Stomach smooth muscle (tissue), 2 donors: ENCODE data around the gene ADARB1.

Source experiments
- H3K27ac ChIP-seq: one replicate; pipeline ENCODE4 v1.7.0; 2013; ENCODE audit warnings: mild to moderate bottlenecking, low read length, inconsistent platforms
- H3K27me3 ChIP-seq, 2 donors: one replicate each; pipeline ENCODE4 v1.7.0; 2013; ENCODE audit warnings: low read length in 2 of 2; ENCODE audit not compliant: insufficient read depth in 2 of 2, control insufficient read depth in 1 of 2
- H3K36me3 ChIP-seq, 2 donors: one replicate each; pipeline ENCODE4 v1.7.0; 2013; ENCODE audit warnings: low read length in 2 of 2; ENCODE audit not compliant: control insufficient read depth in 2 of 2, insufficient read depth in 2 of 2
- H3K4me1 ChIP-seq: one replicate; pipeline ENCODE4 v1.7.0; 2013; ENCODE audit warnings: low read length; ENCODE audit not compliant: control insufficient read depth, insufficient read depth
- H3K4me3 ChIP-seq, 2 donors: one replicate each; pipeline ENCODE4 v1.7.0; 2013; ENCODE audit warnings: low read length in 2 of 2
- H3K9ac ChIP-seq, 2 donors: one replicate each; pipeline ENCODE4 v1.7.0; 2013; ENCODE audit warnings: low read length in 2 of 2, mild to moderate bottlenecking in 1 of 2
- H3K9me3 ChIP-seq, 2 donors: one replicate each; pipeline ENCODE4 v1.7.0; 2013; ENCODE audit warnings: low read length in 2 of 2; ENCODE audit not compliant: control insufficient read depth in 2 of 2
- donor health status: healthy.
- donor health status: Pancreatic carcinoma.

The ADARB1 gene

DNA sequence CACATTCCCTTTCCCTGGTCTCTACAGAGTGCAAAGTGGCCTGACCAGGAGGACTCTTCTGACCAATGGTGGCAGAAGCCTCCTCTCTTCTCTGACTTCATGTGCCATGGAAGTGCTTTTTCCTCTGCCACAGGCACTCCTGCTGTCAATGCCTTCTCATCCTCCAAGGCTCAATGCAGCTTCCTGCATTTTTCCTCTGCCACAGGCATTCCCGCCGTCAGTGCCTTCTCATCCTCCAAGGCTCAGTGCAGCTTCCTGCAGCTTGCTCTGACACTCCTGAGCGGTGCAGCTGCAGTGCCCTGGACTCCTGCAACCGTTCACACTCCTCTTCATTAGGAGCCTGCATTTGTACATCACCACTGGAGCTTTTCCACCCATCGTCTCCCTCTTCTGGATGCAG is 4.7 kb upstream of the ADARB1 start:
- Histone ChIP-seq H3K9me3 (no peaks in the 10 kb centered on the region), H3K9ac (no peak overlapping the region), H3K36me3 (no peaks in the 10 kb centered on the region), H3K4me1 (no peaks in the 10 kb centered on the region), H3K4me3 (no peak overlapping the region), H3K27me3 (no peaks in the 10 kb centered on the region), H3K27ac (no peak overlapping the region)

DNA sequence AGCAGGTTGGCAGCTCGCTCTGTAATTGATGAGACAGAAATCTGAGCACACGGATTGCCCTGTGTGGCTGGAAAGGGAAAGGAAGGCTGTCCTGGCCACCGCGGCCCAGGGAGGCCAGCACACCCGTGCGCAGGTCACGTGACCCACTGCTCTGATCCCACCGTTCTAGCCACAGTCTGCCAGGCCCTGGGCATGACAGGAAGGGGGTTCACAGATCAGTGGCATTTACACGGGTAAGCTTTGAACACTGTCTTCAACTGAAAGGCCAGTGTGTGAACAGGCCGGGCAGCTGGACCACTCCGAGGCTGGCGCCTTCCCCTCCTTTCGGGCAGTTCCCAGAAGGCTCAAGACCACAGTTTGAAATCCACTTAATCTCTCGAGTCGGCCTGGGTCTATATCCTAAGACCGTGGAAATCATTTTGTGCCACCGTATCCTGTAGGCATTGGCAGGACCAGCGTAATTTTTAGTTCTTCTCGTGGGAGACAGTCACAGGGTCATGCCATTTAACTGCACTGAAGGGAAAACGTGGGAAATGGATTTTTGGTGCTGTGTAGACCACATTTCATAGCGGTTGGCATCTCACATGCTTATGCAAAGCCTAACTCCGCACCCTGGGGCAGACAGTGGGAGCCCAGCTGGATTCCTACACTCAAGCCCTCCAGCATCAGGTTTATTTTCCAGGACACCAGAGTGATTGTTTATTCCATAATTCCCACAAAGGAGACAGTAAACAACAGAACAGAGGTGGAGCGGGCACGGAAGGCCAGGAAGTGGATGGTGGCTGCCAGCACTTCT is 3.1 kb upstream of the ADARB1 start:
- no peaks in the 10 kb centered on the region for H3K36me3 ChIP-seq
- H3K9ac ChIP-seq: no peak overlapping the region
- no peaks in the 10 kb centered on the region for H3K27me3 ChIP-seq
- peaks cover 13% of the 10 kb centered on the region for H3K4me1 ChIP-seq
- no peak overlapping the region for H3K27ac ChIP-seq
- no peaks in the 10 kb centered on the region for H3K9me3 ChIP-seq
- no peak overlapping the region for H3K4me3 ChIP-seq

DNA sequence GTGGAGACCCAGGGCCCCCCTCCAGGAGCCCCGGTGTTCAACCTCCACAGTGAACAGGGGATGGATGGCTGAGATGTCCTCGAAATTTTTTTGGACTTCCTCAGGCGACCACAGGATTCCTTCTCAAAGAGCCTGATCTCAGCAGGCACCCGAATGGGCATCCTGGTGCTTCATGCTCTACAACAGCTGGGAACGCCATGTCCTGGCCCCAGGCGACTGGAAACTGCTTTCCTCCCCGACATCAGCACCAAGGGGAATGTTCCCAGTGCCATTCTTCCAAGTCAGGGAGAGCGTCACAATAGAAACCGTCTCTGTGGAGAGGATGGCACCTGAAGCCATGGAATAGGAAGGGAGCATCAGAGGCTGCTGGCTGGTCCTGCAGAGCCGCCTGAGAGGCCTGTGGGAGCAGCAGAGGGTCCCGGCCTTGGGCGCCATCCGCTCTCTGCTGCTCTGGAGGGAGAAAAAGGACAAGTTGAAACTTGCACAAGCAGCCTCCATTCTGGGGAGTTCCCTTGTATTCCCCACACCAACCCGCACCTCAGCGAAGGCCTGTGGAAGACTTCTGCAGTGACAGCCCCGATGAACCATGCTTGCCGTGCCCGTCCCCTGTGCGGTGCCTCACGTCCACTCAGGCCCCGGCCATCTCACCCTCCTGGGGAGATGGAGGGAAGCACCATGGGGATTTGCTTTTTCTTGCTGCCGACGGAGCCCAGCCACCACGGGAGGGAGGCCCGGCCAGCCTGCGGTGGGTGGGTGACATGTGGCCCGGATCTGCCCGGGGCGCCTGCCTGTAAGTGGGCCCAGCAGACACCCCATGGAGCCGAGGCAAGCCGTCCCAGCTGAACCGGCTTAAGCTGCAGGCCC is 2.3 kb upstream of the ADARB1 start:
- H3K4me3 ChIP-seq: no peak overlapping the region
- no peaks in the 10 kb centered on the region for H3K27me3 ChIP-seq
- H3K36me3 ChIP-seq: no peaks in the 10 kb centered on the region
- peaks cover 16% of the 10 kb centered on the region for H3K4me1 ChIP-seq
- no peak overlapping the region for H3K27ac ChIP-seq
- no peaks in the 10 kb centered on the region for H3K9me3 ChIP-seq
- no peak overlapping the region for H3K9ac ChIP-seq

DNA sequence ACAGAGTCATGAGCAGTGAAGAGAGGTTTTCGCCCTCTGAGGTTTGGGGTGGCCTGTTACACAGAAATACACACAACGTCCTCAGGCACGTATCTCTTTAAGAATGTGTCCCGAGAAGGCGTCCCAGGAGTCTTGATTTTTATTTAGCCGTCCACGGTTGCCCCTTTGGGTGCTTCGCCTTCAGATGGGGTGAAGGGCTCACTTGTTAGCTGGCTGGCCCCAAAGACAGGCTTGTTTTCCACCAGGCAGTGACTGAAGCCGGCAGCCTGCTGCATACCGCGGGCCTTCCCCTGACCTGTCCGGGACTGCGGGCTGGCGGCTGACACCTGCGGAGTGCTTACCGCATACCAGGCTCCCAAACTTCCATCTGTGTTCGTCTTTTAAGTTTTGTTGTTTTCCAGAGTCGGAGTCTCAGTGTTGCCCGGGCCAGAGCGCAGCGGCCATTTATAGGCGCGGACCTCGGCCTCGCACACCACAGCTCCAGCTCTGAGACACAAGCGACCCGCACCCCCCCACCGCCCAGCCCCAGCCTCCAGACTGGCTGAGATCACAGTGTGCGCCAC is 1.6 kb upstream of the ADARB1 start:
- no peaks in the 10 kb centered on the region for H3K9me3 ChIP-seq
- H3K4me3 ChIP-seq: no peak overlapping the region
- no peaks in the 10 kb centered on the region for H3K27me3 ChIP-seq
- no peak overlapping the region for H3K9ac ChIP-seq
- H3K4me1 ChIP-seq: peaks cover 16% of the 10 kb centered on the region
- no peaks in the 10 kb centered on the region for H3K36me3 ChIP-seq
- H3K27ac ChIP-seq: no peak overlapping the region

DNA sequence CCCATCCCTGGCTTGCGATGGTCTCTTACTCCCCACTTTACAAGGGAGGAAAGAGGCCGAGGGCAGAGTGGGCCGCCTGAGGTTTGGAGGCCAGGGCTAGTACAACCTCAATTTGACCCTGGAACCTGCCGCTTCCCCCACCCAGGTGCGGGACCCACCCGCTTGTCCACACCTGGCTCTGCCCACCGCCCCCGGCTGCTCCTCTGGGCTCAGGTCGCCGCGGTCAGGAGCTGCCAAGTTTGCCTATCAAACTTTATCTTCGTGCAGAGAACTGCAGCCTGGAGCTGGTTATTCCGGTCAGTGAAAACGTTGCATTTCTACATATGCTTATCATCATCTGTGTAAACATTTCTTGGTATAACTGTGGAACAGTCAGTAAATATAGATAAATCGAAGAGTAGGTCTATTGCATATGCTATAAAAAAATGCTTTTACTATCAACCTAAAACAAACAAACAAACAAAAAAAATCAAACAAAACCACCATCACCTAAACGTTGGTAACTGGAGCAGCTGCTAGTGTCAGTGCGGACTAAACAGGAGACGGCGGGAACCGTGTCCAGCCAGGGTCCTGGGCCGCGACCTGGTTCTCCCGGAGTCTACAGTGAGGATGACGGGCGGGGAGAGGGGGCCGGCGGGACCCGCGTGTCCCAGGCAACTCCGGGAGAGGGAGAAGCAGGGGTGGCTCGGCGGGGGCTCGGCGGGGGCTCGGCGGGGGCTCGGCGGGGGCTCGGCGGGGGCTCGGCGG is 906 bp upstream of the ADARB1 start:
- H3K27ac ChIP-seq: no peak overlapping the region
- H3K4me3 ChIP-seq: peak overlapping the region; percentile 56 to 84
- peaks cover 16% of the 10 kb centered on the region for H3K4me1 ChIP-seq
- H3K9me3 ChIP-seq: no peaks in the 10 kb centered on the region
- H3K36me3 ChIP-seq: peaks cover 0 to 2% of the 10 kb centered on the region in 2 donors
- H3K9ac ChIP-seq: peak overlapping the region in 1 of 2 donors; percentile 36
- no peaks in the 10 kb centered on the region for H3K27me3 ChIP-seq

DNA sequence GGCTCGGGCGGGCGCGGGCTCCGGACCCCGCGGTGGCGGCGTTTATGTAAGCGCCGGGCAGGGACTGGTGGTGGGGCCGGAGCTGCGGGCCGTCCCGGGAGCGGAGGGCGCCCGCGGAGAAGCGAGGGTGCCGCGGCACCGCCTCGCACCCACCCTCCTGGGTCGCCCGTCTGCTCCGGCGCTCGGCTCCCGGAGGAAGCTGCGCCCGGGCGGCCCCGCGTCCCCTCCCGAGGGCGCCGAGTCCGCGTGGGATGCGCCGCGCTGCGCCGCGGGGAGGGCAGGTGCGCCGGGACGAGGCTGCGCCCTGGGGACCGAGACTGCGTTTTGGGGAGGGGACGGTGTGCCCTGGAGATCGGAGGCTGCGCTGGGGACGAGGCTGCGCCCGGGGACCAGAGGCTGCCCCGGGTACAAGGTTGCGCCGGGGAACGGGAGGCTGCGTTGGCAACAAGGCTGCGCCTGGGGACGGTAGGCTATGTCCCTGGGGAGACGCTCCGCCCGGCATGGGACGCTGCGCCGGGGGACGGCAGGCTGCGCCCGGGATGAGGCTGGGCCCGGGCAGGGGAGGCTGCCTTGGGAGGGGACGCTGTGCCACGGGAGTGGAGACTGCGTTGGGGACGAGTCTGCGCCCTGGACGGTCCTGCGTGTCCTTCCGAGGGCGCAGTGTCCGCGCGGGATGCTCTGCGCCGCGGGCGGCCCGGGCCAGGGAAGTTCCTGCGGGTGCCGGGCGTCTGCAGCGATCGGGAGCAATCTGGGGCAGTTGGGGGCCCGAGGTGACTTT is 627 bp downstream of the ADARB1 start:
- Histone ChIP-seq H3K4me3 (peak overlapping the region; percentile 63 to 95), H3K36me3 (peaks cover 0 to 2% of the 10 kb centered on the region in 2 donors), H3K27me3 (no peaks in the 10 kb centered on the region), H3K27ac (peak overlapping the region; percentile 11), H3K9me3 (no peaks in the 10 kb centered on the region), H3K4me1 (peaks cover 23% of the 10 kb centered on the region), H3K9ac (peak overlapping the region; percentile 54 to 55)

DNA sequence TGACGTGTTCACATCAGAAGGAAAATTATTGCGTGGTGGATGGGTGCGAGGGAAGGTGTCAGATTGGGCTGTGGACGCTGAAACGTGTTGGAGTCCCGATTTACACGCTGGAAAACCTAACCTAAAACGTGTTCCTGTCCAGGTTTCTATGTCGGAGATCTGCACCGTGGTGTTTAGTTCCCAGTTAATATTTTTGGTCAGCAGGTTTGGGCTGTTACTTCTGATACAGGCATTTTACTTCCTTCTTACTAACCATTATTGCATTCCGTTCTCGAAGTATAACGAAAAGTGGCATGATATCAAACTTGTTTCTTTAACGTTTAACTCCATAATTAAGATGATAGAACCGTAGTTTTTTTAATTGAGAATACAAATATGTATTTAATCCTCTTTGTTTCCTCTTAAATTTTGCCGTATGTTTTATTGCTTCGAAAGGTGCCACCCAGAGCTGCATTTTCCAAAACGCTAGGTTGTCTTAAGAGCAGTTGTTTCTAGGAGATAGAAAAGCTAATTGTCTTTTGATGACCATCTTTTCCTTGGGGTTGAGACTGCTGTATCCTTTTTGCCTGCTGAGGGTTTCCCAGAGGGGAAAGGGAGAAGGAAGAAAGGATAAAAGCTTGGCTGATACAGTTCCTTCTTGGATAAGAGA is 1.3 kb downstream of the ADARB1 start:
- peaks cover 30% of the 10 kb centered on the region for H3K4me1 ChIP-seq
- H3K9me3 ChIP-seq: no peaks in the 10 kb centered on the region
- H3K27ac ChIP-seq: peak overlapping the region; percentile 11
- H3K36me3 ChIP-seq: peaks cover 0 to 2% of the 10 kb centered on the region in 2 donors
- H3K27me3 ChIP-seq: no peaks in the 10 kb centered on the region
- H3K9ac ChIP-seq: peak overlapping the region; percentile 54 to 58
- peak overlapping the region; percentile 63 to 95 for H3K4me3 ChIP-seq

DNA sequence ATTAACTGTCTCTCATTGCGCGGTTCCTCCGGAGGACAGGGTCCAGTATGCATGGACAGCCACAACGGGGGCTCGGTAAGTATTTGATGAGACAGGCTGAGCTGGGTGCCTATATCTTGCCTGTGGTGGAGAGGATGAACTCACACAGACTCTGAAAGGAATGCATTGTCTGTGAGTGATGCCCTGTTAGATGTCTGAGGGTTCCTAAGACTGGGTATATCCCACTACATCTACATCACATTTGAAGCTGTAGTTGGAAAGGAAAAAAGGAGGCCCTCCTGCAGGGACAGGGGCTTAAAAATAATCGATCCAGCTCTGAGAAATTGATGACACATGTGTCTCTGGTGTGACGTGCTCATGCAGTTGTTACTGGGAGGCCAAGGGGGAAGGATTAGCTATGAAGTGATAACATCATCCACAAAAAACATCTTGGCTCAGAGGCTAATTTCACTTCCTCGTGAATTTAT is 1.9 kb downstream of the ADARB1 start:
- Histone ChIP-seq H3K36me3 (peaks cover 0 to 2% of the 10 kb centered on the region in 2 donors), H3K4me3 (peak overlapping the region; percentile 34 to 95), H3K4me1 (peaks cover 35% of the 10 kb centered on the region), H3K27ac (no peak overlapping the region), H3K27me3 (no peaks in the 10 kb centered on the region), H3K9ac (peak overlapping the region in 1 of 2 donors; percentile 58), H3K9me3 (no peaks in the 10 kb centered on the region)

DNA sequence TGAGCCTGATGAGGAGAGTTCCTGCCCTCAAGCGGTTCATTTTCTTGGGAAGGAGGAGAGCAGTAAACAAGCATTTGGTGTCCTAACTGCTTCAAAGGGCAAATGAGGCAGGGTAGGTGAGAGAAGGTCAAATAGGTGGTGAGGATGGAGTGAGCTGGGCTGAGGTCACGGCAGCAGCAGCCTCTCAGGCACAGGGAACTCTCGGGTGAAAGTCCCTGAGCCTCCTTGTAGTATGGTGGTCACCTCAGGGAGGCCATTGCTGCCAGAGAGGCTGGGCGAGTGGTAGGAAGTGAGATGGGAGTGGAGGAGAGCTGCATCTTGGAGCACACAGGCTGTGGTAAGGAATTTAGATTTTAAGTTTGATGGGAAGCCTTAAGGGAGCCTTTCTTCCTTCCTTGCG is 4.0 kb downstream of the ADARB1 start:
- Histone ChIP-seq H3K9me3 (no peaks in the 10 kb centered on the region), H3K27ac (no peak overlapping the region), H3K4me3 (no peak overlapping the region), H3K27me3 (no peaks in the 10 kb centered on the region), H3K9ac (peak overlapping the region in 1 of 2 donors; percentile 36), H3K36me3 (peaks cover 0 to 2% of the 10 kb centered on the region in 2 donors), H3K4me1 (peaks cover 45% of the 10 kb centered on the region)
